ENCODE data around the gene WDR6.
A peak's percentile ranks its signal among the peaks of the same experiment; 100 is the strongest.

The WDR6 gene

GRCh38 chr3:49007068-49007770 is at the start of gene WDR6:
Gene WDR6 (plus strand): TSS chr3:49007391. CDS start chr3:49007432, 41 bp downstream.
- peak; percentile 98 for DNase-seq

DNA sequence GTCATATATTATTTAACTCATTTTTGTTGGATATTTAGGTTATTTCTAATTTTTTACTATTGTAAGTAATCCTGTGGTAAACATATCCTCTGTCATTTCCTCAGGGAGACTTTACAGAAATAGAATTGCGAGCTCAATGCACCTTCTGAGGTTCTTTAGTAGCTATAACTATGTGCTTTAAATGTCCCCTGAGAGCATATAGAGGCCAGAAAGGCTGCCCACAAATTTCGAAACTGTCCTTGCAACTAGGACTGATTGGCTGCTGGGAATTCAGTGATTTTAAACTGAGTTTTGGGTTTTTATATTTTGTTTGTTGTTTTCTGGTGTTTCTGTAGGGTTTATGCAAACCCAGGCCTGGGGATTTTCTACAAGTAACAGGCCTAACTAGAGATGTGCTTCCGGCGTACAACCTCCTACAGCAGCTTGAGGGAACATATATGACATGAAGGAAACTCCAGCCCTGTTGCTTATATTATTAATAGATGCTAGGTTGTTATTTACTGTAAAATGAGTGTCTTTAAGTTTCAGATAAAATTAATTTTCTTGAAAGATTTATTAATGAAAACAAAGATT is 46.3 kb upstream of the WDR6 start:
- DNase-seq: no peak

DNA sequence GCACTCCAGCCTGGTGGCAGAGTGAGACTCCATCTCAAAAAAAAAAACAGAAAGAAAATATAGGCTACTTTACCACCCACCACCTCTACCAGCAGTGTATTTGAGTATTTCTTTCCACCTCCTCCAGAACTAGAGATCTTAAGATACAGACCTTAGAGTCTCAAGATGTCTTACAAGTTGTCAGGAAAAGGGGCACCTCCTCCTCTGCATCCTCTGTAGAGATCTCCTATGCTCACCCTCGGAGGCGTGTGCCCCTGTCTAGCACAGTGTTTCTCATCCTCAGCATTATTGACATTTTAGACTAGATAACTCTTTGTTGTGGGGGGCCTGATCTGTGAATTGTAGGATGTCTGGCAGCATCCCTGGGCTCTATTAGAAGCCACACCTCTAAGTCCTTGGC is 44.9 kb upstream of the WDR6 start:
- DNase-seq: no peak

DNA sequence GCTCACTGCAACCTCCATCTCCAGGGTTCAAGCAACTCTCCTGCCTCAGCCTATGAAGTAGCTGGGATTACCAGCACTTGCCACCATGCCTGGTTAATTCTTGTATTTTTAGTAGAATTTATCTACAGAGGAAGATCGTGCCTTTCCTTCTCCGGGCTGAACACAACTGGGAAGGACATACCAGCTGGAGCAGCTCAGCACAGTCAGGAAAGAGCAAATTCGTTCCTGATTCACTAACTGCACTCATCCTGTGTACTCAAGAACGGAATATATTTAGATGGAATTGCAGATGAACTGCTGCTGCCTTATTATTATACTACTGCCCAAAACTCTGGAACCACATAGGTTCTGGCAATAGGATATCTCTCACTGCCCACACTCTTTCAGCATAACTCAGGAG is 44.3 kb upstream of the WDR6 start:
- no peak for DNase-seq

- DNase-seq: no peak
Measured at GRCh38 chr3:48963591-48963990, 43.6 kb upstream of the WDR6 start.

DNA sequence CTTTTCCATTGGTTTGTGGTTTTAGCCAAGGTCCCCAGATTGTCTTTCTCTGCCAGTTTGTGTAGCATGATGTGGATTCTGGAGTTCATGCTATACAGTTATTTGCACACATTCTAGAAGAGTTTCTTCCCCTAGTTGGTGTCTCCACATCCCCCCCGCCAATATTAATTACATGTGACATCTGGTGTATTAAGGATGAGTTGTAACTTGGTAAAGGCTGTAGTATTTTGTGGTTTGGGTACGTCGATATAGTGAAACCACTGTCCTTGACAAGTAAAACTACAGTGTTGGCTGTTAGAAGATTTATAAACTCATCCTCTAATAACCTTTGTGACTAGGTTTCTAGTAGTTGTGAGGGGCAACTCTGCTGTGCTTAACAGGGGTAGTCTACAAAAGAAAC is 40.8 kb upstream of the WDR6 start:
- no peak for DNase-seq

DNA sequence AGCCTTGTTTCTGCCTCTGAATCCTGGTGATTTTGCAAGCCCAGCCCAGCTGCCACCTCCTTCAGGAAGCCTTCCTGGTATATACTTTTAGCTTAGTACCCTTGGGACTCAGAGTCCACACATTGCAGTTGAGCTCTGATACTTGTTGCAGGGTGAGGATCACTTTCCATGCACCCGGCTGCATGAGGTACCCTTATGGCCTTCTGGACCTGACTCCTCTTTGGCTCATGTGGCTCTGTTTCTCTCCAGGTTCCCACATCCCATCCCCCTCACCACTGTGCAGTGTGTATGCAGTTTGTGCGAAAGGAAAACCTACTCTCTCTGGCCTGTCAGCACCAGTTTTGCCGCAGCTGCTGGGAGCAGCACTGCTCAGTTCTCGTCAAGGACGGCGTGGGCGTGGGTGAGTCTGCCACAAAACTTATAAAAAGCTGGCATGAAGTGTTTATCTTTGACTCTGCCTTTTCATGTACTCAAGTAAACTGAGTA is 40.3 kb upstream of the WDR6 start:
- DNase-seq: no peak

GRCh38 chr3:48970586-48970985 is 36.6 kb upstream of the WDR6 start:
- DNase-seq: no peak

DNA sequence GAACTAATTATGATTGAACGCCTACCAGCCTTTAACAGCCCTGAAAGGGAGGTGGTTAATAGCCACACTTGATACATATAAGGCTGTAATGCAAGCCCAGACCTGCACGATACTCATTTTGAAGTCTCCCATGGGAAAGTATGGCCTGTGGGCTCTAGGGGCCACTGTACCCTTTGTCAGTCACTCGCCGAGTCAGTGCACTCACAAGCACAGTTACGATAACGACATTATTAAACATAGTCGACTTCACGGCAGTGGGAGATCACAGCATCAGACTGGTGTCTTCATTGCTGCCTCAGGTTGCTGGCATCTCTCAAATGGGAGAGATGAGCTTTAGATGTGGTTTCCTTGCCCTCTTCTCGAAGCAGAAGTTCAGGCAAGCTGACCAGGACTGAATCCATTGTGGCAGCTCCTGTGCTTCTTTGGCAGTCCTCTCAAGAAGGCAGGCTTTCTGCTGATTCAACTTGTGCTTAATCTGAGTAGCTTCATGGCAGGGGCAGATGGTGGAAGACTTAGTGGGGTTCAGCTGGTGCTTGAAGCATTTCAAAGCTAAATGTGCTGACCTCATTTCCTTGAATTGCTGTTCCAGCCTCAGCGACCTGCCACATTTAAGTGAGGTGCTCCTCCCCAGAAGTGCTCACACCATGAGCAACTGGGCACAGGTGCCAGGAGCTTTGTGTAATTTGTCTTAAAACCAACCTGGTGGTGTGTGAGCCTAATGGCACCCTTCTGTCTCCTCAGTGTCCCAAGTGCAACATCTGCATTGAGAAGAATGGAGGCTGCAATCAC is 32.9 kb upstream of the WDR6 start:
- DNase-seq: no peak

DNA sequence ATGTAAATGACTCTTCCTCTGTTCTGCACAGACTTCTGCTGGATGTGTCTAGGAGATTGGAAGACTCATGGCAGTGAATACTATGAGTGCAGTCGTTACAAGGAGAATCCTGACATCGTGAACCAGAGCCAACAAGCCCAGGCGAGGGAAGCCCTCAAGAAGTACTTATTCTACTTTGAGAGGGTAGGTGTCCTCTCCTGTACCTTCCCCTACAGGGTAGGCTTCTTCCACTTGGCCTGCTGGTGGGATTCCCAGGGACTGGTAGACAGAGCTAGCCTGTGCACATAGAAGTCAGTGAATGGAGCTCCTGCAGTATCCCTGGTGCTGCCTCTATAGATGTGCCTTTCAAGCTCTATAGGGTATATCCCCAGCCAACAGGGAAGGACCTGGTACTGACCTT is 27.7 kb upstream of the WDR6 start:
- no peak for DNase-seq

- DNase-seq: no peak
Measured at GRCh38 chr3:48980295-48980694, 26.9 kb upstream of the WDR6 start.

DNA sequence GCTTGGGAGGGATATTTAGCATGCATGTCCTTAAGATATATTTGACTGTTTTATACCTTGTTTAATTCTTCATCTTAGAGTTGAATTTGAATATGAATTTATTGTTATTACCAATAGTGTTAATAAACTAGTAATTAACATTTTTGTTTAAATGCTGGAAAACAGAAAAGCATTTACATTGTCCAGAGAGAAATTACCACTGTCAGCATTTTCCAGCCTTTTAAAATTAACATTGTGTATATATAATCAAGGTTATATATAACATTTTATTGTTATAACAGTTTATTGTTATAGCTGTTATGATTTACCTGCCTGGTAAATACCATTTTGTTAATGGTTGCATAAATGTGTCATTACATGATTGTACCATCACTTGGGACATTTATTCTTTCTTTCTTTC is 25.2 kb upstream of the WDR6 start:
- no peak for DNase-seq

GRCh38 chr3:48982686-48983085 is 24.5 kb upstream of the WDR6 start:
- DNase-seq: no peak

DNA sequence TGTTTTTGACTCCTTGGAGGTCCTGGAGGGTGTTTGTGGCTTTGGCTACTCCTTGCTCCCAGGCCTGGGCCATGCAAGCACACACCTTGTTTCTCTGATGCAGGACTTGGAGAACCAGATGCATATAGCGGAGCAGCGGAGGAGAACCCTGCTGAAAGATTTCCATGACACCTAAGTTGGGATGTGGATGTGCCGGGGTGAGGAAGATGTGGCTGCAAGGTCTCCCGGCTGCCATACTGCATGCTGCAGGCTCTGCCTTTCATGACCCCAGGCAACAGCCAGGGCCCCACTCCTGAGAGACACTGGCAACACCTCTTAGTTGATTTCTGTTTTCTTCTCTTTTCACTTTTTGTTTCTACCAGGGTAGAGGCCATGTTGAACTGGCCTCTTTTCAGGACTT is 24.1 kb upstream of the WDR6 start:
- DNase-seq: no peak

- no peak for DNase-seq
Measured at GRCh38 chr3:48984663-48985062, 22.5 kb upstream of the WDR6 start.

- no peak for DNase-seq
Measured at GRCh38 chr3:48985831-48986376, 21.3 kb upstream of the WDR6 start.

- DNase-seq: no peak
Measured at GRCh38 chr3:48989126-48989795, 17.9 kb upstream of the WDR6 start.

- DNase-seq: peak; percentile 89
Measured at GRCh38 chr3:48989796-48990635, 17.2 kb upstream of the WDR6 start, which contains the start of gene P4HTM. Gene P4HTM (plus strand): TSS chr3:48990241. CDS start chr3:48990257, 16 bp downstream.

DNA sequence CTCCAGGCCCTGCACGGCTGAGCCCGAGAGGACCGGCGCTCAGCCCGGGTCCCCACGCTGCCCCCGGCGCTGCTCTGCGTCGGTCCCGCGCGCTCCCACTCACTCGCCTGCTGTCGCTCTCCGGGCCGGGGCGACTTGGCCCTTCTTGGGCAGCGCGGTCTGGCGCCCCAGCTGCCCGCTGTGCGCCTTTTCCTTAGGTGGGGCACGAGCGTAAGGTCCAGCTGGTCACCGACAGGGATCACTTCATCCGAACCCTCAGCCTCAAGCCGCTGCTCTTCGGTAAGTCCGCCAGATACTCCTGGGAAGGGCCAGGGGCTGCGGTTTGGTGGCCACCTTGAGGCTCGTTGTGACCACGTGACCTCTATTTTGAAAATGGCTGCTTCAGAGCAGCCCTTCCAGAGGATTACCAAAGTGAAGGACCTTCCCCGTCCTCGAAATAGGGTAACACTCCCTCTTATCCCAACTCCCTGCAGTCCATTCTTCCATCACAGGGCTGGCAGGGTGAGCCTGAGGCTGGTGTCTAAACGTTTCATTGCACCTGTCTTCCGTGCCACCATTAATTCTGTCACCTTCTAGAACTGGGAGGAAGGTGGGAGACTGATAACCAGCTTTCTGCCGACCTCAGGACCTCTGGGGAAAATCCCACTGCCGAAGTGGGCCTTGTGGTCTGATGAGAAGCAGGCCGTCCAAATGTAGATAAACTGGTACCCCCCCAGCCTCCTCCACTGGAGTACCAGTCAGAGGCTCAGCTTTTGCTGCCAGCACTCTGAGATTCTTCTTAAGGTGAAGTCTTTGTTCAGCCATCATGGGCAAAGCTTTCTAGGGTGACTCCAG is 16.3 kb upstream of the WDR6 start:
- DNase-seq: peak; percentile 63

GRCh38 chr3:48991851-48992545 is 15.2 kb upstream of the WDR6 start:
- DNase-seq: no peak
